ENCODE data around the gene OR8H3. TPM values are rescaled to one million over a fixed set of nuclear protein-coding genes. Genes with fewer than 3 reads are reported as not detected.

OR8H3 gene
- total RNA-seq, 1 donor from 2014 or later, result not detected

Small RNA genes within 50 kb of the gene (small RNA-seq; reads per million reads assigned to genes)
- gene OR8I4P, result not detected

Other genes starting within 250 kb of the OR8H3 start
- gene TRIM51, start 239.1 kb upstream of the OR8H3 start, total RNA-seq, result not detected
- not detected for gene OR5W2, start 207.8 kb upstream of the OR8H3 start, total RNA-seq
- gene OR5I1, start 186.0 kb upstream of the OR8H3 start, total RNA-seq, result not detected
- gene OR10AG1, start 152.4 kb upstream of the OR8H3 start, total RNA-seq, result not detected
- not detected for gene OR5F1, start 127.7 kb upstream of the OR8H3 start, total RNA-seq
- not detected for gene OR5AS1, start 94.7 kb upstream of the OR8H3 start, total RNA-seq
- not detected for gene OR8I2, start 29.1 kb upstream of the OR8H3 start, total RNA-seq
- not detected for gene OR8H2, start 18.7 kb upstream of the OR8H3 start, total RNA-seq
- gene OR8J3, start 17.8 kb downstream of the OR8H3 start, total RNA-seq, result not detected
- not detected for gene OR8K5, start 37.9 kb downstream of the OR8H3 start, total RNA-seq
- not detected for gene OR5J2, start 54.2 kb downstream of the OR8H3 start, total RNA-seq
- gene OR5T2, start 111.9 kb downstream of the OR8H3 start, total RNA-seq, result not detected
- gene OR5T3, start 129.9 kb downstream of the OR8H3 start, total RNA-seq, result not detected
- gene OR5T1, start 151.8 kb downstream of the OR8H3 start, total RNA-seq, result not detected
- not detected for gene OR8H1, start 169.9 kb downstream of the OR8H3 start, total RNA-seq
- not detected for gene OR8K3, start 192.8 kb downstream of the OR8H3 start, total RNA-seq
- gene OR8K1, start 223.7 kb downstream of the OR8H3 start, total RNA-seq, result not detected
- gene OR8J1, start 231.9 kb downstream of the OR8H3 start, total RNA-seq, result not detected

All from vagina (tissue), 1 donor.